Inferior parietal cortex (tissue), 1 donor: ENCODE measurements around the gene SLC38A10.

Experiments
- DNase-seq: peaks from one replicate; pipeline ENCODE4 v3.0.0-alpha.2; 2016; ENCODE audit errors: extremely low spot score

SLC38A10 gene

DNA sequence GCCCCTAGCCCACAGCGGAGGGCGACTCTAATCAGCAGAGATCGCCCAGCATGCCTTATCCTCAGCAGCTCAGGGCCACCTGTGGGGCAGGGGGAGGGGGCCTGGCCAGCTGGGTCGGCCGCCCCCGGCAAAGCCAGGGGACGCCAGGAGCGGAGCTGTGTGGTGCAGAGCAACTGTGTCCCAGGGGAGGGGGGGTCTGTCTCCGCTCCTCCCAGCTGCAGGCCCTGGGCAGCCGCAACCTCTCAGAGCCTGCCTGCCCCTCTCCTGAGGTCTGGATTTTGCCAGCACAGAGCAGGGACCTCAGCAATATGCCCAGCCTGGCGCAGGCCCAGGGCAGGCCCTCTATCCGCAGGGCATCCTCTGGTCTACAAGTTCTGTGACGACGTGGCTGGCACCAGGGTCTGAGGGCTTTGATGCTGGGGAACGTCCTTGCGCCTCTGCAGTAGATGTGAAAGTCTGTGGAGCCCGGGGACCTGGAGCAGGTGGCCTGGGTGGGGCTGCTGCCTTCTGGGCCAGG is 36.5 kb upstream of the SLC38A10 start:
- no peak for DNase-seq

DNA sequence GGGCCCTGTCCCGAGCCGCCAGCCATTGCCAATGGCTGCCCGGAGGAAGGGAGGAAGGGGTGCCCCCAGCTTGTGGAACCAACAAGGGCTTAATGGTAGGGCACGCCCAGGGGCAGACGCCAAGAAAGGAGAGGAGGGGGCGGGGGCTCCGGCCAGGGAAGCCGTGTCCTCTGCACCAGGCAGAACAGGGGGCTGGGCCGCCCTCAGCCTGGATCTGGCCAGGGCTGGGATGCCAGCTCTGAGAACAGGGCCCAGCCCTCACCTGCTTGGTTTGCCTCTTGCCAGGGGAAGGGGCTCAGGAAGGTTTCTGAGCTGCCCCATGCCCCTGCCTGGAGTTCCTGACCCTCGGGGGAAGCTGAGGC is 35.8 kb upstream of the SLC38A10 start:
- no peak for DNase-seq

DNA sequence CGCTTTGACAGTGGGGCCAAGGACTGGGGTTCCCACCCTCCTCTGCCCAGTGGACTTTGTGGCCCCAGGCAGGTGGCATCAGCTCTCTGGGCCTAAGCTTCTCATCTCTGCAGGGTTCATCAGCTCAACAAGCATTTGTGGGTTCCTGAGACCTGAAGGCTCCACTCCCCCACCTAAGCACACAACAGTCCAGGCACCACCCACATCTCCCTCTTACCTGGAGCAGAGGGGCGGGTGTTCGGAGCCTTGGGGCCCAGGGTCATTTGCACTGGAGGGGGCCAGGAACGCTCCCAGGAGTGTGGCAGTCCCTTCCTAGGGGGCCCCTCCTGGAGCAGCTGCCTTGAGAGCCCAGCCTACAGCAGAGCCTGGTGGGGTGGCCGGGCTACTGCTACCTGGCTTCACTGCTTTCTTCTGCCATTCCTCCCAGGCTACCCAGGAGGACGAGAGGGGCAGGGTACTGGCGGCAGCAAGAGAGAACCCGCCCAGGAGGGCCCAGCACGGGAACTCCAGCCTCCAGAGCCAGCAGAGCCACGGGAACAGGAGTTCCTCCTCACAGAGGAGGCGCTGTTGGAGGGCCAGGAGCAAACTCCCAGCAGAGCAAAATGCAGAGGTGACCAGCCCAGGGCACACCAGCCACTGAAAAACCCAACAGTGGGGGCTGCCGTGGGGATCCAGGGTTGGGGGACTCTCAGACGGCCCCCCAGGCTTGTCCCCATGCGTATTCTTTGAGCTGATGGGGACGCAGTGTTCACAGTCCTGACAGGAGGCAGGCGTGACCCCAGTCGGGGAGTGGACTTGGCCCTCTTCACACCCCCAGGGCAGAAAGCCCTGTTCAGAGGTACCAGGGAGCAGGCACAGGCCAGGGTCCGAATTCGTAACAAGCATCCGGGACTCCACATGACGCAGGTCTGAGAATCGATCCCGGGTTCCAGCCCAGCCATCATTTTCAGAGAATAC is 35.1 kb upstream of the SLC38A10 start:
- no peak for DNase-seq

DNA sequence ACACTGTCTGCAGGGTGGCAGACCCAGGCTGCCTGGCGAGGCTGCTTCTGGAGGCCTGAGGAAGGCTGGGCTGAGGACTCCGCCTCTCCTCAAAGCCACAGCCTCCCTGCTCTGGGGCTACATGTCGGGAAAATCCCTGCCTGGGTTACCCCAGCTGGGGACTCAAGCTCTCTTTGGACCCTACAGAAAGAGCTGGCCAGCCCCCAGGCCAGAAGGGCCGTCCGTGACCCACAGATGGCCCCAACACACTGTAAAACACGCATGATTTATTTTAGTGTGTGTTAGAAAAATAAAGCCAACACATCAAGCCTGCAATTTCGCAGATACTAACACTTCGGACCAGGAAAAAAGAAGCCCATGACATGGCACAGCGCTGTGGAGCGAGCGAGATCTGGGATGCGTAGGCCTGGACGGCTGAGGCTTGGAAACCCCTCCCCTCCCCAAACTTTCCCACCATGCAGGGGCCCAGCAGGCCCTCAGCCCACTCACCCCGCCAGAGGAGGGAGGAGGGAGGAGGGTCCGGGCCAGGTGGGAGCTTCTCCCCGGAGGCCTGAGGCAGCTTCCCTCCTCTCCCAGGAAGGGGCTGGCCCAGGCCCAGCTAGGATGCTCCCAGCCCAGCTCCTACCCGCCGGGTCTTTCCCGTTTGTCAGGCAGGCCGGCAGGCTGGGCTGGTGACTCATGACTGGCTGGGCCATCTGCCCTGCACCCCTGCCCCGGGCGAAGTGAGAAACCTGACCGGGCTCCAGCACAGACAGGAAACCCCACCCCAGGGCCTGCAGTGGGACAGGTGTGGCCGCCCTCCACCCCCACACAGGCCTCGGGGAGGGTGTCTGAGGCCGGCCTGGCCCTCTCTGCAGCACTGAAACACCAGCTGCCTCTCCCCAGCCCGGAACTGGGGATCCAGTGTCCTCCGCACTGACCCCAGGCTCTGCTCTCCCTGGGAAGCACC is 34.1 kb upstream of the SLC38A10 start:
- no peak for DNase-seq

DNA sequence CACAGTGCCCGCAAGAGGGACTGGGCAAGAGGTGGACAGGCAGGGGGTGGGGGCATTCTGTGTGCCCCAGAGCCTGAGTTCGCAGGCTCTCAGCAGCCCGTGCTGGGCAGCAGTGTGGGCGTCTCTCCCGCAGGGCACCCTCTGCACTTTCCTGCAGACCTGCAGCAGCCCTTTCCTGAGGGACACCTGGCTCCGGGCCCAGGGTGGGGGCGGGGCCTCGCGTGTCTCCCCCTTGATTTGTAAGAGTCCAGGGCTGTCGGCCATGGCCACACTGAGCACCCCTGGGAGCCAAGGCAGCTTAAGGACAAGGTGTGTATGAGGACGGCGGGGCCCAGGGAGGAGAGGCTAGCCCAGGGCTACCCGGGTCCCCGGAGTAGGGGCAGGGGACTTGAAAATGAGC is 33.4 kb upstream of the SLC38A10 start:
- DNase-seq: no peak

DNA sequence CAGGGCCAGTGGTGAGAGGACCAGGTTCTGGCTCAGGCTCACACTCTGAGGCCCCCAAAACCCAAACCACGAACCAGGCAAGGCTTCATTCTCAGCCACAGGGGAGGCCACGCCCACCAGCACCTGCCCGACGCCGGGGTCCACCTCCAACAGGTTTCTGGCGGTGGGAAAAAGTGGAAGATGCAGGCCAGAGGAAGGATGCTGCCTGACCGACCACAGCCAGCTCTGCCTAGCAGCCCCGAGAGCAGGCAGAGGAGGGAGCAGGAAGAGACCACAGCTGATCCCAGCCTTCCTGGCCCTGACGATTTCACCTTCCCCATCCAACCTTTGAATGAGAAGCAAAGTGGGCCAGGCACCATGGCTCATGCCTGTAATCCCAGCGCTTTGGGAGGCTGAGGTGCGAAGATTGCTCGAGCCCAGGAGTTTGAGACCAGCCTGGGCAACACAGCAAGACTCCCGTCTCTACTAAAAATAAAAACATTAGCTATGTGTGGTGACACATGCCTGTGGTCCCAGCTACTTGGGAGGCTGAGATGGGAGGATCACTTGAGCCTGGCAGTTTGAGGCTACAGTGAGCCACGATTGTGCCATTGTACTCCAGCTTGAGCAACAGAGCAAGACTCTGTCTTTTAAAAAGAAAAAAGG is 30.7 kb upstream of the SLC38A10 start:
- no peak for DNase-seq

DNA sequence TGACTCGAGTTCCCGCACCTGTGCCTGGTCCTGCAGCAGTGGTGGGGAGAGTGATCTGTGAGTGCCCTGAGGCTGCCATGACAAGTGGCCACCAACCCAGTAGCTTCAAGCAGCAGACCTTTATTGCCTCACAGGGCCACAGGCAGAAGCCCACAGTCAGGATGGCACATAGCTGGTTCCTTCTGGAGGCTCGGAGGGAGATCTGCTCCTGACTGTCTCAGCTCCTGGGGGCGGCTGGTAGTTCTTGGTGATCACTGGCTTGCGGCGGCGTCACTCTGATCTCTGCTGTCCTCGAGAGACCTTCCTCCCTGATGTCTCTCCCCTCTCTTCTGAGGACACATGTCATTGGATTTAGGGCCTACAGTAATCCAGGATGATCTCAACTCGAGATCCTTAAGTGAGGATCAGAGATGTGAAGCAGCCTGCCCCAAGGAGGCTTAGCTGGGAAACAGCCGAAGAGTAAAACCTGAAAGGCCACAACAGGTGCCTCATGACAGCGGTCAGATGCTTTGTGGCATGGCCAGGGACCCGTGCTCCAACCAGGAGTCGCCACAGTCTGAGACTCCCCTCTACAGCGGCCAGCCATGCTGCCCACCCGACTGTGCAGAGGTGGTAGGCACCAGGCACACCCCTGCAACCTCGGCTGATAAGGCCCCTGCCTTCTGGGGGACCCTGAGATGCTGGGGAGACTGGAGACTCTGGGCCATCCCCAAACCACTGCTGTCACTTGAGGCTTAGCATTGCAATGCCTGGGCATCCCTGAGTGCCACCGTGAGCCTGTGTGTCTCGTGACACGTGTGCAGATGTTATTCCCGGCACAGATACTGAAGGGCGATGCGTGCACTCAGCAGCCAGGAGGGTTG is 30.0 kb upstream of the SLC38A10 start:
- no peak for DNase-seq

DNA sequence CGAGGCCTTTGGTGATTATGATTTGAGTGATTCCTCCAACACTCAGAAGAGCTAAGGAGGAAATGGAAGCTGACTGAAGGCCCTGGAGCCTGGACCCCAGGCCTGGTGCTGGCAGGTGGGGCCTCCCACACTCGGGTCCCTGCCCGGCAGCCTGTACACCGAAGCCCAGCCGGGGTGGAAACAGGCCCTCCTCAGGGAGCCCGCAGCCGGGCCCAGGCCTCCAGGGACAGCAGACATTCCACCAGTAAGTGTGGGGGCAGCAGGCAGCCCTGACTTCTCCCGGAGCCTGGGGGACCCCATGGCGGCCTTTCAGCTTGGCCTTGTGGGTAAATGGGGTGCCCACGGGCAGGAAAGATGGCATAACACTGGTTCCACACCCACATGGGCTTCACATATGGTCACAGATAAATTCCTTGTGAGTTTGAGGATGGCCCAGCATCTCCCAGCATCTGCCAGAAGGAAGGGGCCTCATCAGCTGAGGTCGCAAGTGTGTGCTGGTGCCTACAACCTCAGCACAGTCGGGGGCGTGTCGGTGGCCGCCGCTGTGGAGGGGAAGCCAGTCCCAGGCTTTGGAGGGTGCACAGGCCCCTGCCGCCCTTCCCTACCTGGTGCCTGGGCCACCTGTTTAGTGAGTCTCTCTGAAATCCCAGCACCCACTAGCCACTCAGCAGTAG is 29.2 kb upstream of the SLC38A10 start:
- no peak for DNase-seq

DNA sequence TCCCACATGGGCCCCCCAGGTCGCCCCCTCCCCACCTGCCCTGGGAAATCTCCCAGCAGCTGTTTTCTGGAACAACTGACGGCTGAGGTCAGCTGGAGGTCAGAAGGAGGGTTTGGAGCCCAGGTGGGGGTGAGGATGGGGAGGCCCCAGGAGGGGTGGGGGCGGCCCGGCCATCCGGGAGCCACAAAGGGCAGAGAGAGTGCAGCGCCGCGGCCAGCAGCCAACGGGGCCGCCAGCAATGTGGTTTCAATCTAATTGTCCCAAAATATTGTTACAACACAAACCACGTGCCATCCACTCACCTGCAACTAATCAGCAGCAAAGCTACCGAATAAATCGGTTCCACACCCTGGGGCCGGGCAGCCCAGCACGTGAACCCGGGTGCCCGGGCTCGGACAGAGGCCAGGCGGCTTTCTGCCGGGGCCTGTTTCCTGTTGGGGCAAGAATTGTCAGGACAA is 28.3 kb upstream of the SLC38A10 start:
- no peak for DNase-seq

DNA sequence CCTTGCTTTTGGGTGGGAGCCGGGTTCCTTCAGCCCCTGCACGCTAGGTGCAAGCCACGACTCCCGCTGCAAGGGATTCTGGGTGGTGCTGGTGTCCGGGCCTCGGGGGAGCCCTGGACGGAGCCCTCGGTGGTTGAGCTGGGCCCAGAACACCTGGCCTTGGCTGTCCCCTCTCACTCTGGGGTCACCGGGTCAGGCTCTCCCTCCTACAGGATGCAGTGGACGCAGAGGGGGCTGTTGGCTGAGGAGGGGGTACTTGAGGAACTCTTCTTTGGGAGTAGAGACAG is 27.9 kb upstream of the SLC38A10 start:
- no peak for DNase-seq

DNA sequence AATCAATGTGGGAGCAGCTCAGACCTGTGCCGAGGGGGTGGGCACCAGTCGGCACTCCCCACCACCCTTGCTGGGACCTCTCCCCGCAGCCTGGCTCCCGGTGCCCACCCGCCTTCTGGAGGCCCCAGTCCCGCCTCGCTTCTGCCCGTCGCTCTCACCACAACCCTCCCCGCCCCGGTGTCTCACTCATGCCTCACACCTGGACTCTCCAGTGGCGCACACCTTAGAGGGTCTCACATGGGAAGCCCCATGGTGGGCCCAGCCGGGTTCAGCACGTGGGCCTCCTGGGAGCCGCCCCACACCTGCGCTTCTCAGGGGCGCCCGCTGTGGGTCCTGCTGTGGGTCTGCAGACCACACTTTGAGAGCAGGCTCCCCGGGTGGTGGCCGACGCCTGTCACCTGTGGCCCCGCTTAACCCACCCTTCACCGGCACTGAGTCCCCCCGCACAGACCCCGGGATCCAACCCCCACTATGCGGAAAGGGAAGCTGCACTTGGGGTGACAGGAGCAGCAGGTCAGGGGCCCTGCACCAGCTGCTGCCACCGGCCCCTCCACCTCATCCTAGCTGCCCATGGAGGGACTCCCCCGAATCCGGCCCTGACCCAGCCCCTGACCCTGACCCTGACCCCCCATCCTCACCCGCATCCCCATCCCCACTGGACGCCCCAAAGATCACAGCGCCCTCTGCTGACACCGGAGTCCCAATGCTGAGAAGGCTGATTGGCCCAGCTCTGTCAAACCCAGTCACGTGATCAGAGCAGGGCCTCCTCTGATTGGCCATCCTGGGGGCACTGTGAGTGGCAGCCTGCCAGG is 27.4 kb upstream of the SLC38A10 start:
- DNase-seq: no peak

DNA sequence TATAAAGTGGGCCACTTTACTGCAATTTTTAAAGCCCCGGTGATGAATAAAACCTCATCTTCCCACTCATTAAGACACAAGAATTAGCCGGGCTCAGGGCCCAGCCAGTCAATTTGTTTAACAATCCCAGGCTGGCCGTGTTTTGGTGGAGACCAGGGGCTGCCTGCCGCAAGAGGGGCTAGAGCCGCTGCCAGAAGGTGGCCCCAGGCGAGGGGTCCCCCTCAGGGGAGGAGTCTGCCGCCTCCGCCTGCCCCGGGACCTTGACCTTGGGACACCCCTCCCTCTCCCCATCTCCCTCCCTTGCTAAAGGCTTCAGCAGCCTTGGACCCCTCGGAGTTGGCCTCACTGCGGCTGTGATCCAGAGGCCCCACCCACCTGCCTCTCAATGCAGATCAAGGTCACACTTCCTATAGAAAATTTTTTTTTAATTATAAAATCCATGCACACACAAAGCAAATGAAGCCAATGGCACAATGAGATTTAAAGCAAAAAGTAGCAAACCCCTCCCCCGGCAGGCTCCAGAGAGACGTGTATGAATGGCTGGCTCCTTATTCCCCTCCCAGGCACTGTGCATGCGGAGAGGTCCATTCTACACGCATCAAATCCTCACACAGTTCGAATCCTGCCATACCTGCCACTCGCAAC is 23.0 kb upstream of the SLC38A10 start:
- no peak for DNase-seq

DNA sequence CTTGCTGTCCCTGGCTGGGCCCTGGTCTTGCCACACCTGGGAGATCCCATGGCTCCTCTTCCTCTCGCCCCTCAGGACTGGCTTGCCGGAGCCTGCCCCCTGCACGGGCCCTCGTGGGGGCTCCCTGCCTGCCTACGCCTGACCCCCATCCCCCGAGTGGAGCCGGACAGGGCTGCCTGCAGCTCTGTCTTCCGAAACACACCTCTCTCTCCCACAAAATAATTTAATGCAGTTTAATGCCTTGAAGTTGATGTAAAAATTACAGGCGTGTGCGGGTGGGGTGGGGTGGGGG is 22.4 kb upstream of the SLC38A10 start:
- DNase-seq: no peak

DNA sequence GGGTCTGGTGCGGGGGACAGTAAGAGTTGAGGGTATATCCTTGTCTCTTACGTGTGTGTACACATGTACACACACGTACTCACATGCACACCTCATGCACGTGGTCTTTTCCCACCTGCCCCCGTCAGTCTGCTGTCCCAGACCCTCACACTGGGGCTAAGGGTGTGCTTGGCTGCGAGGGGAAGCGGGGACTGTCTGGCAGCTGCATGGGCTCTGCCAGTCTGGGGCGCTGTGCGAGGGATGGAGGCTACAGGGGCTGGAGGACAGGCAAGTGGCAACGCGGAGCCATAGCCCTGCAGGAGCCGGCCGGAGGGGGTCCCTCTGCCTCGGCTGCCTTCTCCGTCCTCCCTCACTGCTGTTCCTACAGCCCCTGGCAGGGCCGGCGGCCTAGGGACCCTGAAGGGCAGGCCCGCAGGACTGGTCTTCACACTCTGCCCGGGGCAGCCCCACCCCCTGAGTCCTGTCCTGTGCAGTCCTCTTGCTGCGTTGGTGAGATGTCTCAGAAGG is 20.8 kb upstream of the SLC38A10 start:
- no peak for DNase-seq

DNA sequence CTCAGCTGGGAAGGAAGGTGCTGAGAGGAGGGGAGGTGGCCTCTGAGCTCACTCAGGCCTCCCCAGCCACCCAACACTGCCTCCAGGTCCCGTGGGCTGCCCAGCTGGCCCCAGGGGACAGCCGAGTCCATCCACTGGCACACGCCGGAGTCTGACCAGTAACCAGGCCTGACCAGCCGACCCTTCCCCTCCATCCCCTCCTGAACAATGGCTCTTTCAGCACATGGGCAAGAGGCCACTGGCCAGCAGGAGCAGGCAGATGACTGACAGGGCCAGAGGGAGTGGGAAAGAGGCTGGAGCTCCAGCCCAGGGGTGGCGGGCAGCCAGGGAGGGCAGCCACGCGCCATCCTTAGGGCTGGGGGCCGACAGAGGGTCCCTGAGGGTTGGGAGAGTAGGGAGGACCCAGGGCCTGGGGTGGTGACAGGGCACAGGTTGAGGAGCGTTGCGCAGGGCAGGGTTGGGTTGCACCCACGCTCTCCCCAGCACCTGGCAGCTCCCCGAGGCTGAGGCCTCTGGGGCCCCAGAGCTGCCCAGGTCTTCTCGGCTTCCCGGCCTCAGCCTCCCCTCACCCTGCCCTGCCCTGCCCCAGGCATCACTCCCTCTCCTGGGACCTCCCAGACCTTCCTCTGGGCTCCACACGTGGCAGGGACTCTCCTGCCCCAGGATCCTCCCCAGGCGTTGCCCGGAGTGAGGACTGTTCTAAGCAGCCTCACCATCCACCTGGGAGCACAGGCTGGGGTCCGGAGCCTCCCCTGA is 20.2 kb upstream of the SLC38A10 start:
- DNase-seq: no peak

DNA sequence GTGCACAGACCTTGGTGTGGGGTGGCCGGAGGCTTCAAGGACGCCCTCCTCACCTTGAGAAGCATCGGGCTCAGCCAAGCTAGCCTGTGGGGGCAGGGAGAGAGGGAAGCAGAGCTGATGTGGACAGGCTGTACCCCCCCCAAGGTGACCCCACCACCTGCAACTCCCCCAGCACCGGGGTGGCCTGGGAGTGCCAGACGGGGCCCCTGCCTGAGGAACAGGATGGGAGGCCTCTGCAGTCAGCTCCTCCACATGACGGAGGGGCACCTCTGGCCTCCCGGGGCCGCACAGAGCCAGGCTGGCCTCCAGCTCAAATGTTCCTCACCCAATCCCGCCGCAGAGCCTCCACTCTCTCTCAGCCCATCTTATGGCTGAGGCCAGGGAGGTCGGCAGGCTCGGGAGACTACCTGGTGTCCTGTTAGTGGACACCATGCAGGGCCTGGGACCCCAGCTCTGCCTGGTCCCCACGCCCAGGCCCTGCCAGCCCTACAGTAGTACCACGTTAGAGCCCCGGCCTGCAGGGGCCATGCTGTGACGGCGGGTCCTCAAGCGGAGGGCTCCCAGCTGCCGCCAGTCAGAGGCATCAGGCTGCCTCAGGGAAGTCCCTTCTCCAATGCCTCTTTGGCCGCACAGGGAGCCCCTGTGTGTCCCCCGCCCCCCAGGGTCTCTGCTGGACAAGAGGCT is 19.4 kb upstream of the SLC38A10 start:
- DNase-seq: no peak

DNA sequence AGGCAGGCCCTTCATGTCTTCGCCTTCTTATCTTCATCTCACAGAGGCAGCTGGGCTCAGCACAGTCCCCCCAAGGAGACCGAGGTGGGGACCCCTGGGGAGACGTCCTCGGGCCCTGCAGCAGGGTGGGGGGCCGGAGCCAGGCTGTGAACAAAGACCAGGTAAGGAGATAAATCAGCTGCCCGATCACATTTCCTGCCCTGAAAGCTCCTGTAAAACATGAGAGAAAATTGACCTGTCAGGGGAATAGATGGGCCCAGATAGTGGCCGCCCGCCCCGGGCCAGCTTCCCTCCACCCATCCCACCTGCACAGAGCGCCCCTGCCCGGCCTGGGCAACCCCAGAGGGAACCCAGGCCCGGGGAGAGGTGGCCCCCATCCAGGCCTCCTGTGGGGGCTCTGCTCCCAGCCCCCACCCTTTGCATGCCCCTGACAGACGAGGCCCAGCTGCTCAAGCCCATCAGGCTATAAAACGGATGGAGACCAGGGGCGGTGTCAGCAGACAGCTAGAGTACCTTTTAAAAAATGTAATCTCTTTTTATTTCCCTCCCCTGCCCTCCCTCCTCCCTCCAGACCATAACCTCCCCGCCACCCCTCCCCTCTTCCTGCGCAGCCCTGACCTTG is 18.8 kb upstream of the SLC38A10 start:
- no peak for DNase-seq
